ENCODE results near the gene AUTS2. TPM values are rescaled to one million over a fixed set of nuclear protein-coding genes. Genes with fewer than 3 reads are reported as not detected.

Gene AUTS2
- total RNA-seq (2014; rRNA removed; shearing (Covaris generic)), result under 0.01 and 0.10 TPM in 2 replicates

GRCh38 chr7:69598081-69598486 lies at the start of gene AUTS2:
Gene AUTS2, plus strand, starts transcription at chr7:69598475. Its CDS starts 1,179 bp downstream, at chr7:69599654.
- DNase-seq (ENCODE audit: low read depth), result peak; percentile 45

GRCh38 chr7:69550991-69551390 lies 47.3 kb upstream of the AUTS2 start:
- no peak for DNase-seq (ENCODE audit: low read depth)

- DNase-seq (ENCODE audit: low read depth), result no peak
Measured at GRCh38 chr7:69553190-69553589, 45.1 kb upstream of the AUTS2 start.

- DNase-seq (ENCODE audit: low read depth), result no peak
Measured at GRCh38 chr7:69561266-69561960, 36.9 kb upstream of the AUTS2 start.

- peak; percentile 8 for DNase-seq (ENCODE audit: low read depth)
Measured at GRCh38 chr7:69564454-69565417, 33.5 kb upstream of the AUTS2 start.

GRCh38 chr7:69567800-69568199 lies 30.5 kb upstream of the AUTS2 start:
- DNase-seq (ENCODE audit: low read depth), result no peak

- DNase-seq (ENCODE audit: low read depth), result no peak
Measured at GRCh38 chr7:69568266-69568665, 30.0 kb upstream of the AUTS2 start.

- DNase-seq (ENCODE audit: low read depth), result no peak
Measured at GRCh38 chr7:69575651-69576050, 22.6 kb upstream of the AUTS2 start.

- DNase-seq (ENCODE audit: low read depth), result no peak
Measured at GRCh38 chr7:69577221-69577620, 21.1 kb upstream of the AUTS2 start.

GRCh38 chr7:69585169-69585568 lies 13.1 kb upstream of the AUTS2 start:
- DNase-seq (ENCODE audit: low read depth), result no peak

GRCh38 chr7:69586321-69586720 lies 12.0 kb upstream of the AUTS2 start:
- DNase-seq (ENCODE audit: low read depth), result no peak

GRCh38 chr7:69588773-69589172 lies 9.5 kb upstream of the AUTS2 start:
- DNase-seq (ENCODE audit: low read depth), result no peak

- DNase-seq (ENCODE audit: low read depth), result no peak
Measured at GRCh38 chr7:69591805-69592204, 6.5 kb upstream of the AUTS2 start.

- DNase-seq (ENCODE audit: low read depth), result no peak
Measured at GRCh38 chr7:69593511-69593910, 4.8 kb upstream of the AUTS2 start.

GRCh38 chr7:69595415-69595814 lies 2.9 kb upstream of the AUTS2 start:
- no peak for DNase-seq (ENCODE audit: low read depth)

- no peak for DNase-seq (ENCODE audit: low read depth)
Measured at GRCh38 chr7:69596056-69596455, 2.2 kb upstream of the AUTS2 start.

- no peak for DNase-seq (ENCODE audit: low read depth)
Measured at GRCh38 chr7:69596723-69597277, 1.5 kb upstream of the AUTS2 start.

- DNase-seq (ENCODE audit: low read depth), result no peak
Measured at GRCh38 chr7:69597278-69598076, 798 bp upstream of the AUTS2 start.

GRCh38 chr7:69598487-69599285 lies 411 bp downstream of the AUTS2 start:
- no peak for DNase-seq (ENCODE audit: low read depth)

GRCh38 chr7:69599286-69599954 lies 1.1 kb downstream of the AUTS2 start:
- no peak for DNase-seq (ENCODE audit: low read depth)
